ENCODE measurements around the gene LAMA5. TPM values are rescaled to one million over a fixed set of nuclear protein-coding genes. Genes with fewer than 3 reads are reported as not detected.

LAMA5 gene
- total RNA-seq, 1 donor from 2014 or later = 14.1 TPM

GRCh38 chr20:62281161-62281933 is 85.8 kb downstream of the LAMA5 start:
- H3K9me3 ChIP-seq (ENCODE audit: control insufficient read depth in 3 of 3, low read length in 3 of 3) = no peaks in the 10 kb centered on the region
- H3K4me3 ChIP-seq (ENCODE audit: low read length in 3 of 3) = no peak overlapping the region
- H3K27ac ChIP-seq (ENCODE audit: low read depth, low read length) = peak overlapping the region; percentile 79
- H3K4me1 ChIP-seq (ENCODE audit: control insufficient read depth in 3 of 3, insufficient read depth in 3 of 3, low read length in 3 of 3) = peaks cover 18 to 41% (median 38%) of the 10 kb centered on the region in 3 donors
- H3K27me3 ChIP-seq (ENCODE audit: control insufficient read depth in 3 of 3, insufficient read depth in 3 of 3, low read length in 3 of 3) = no peaks in the 10 kb centered on the region
- H3K9ac ChIP-seq (ENCODE audit: low read depth in 1 of 3, low read length in 3 of 3) = no peak overlapping the region
- H3K36me3 ChIP-seq (ENCODE audit: control insufficient read depth in 3 of 3, insufficient read depth in 3 of 3, low read length in 3 of 3) = peaks cover 48 to 64% (median 58%) of the 10 kb centered on the region in 3 donors

GRCh38 chr20:62280303-62280702 is 86.8 kb downstream of the LAMA5 start:
- no peaks in the 10 kb centered on the region for H3K27me3 ChIP-seq (ENCODE audit: control insufficient read depth in 3 of 3, insufficient read depth in 3 of 3, low read length in 3 of 3)
- peaks cover 23 to 50% (median 45%) of the 10 kb centered on the region in 3 donors for H3K4me1 ChIP-seq (ENCODE audit: control insufficient read depth in 3 of 3, insufficient read depth in 3 of 3, low read length in 3 of 3)
- H3K9me3 ChIP-seq (ENCODE audit: control insufficient read depth in 3 of 3, low read length in 3 of 3) = no peaks in the 10 kb centered on the region
- H3K27ac ChIP-seq (ENCODE audit: low read depth, low read length) = no peak overlapping the region
- no peak overlapping the region for H3K4me3 ChIP-seq (ENCODE audit: low read length in 3 of 3)
- H3K9ac ChIP-seq (ENCODE audit: low read depth in 1 of 3, low read length in 3 of 3) = no peak overlapping the region
- H3K36me3 ChIP-seq (ENCODE audit: control insufficient read depth in 3 of 3, insufficient read depth in 3 of 3, low read length in 3 of 3) = peaks cover 41 to 57% (median 53%) of the 10 kb centered on the region in 3 donors

DNA sequence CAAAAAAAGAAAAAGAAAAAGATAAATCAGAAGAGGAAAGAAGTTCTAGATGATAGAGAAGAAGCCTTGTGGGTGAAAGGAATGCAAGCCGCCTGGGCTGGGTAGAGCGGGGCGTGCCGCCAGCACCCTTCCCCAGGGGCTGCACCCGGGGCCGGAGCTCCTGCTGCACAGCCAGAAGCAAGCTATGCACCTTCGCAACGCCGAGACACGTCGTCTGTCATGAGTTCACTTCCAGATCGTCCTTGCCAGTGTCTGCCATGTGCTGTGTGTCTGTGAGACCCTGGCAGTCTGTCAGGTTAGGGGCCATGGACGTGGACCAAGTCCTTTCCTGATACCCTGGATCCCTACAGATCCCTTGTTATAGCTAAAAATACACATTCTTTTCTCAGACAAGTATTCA is 89.9 kb downstream of the LAMA5 start:
- peaks cover 12 to 44% (median 27%) of the 10 kb centered on the region in 3 donors for H3K4me1 ChIP-seq (ENCODE audit: control insufficient read depth in 3 of 3, insufficient read depth in 3 of 3, low read length in 3 of 3)
- H3K4me3 ChIP-seq (ENCODE audit: low read length in 3 of 3) = peak overlapping the region in 1 of 3 donors; percentile 13
- H3K36me3 ChIP-seq (ENCODE audit: control insufficient read depth in 3 of 3, insufficient read depth in 3 of 3, low read length in 3 of 3) = peaks cover 58 to 61% (median 59%) of the 10 kb centered on the region in 3 donors
- no peaks in the 10 kb centered on the region for H3K9me3 ChIP-seq (ENCODE audit: control insufficient read depth in 3 of 3, low read length in 3 of 3)
- no peaks in the 10 kb centered on the region for H3K27me3 ChIP-seq (ENCODE audit: control insufficient read depth in 3 of 3, insufficient read depth in 3 of 3, low read length in 3 of 3)
- H3K27ac ChIP-seq (ENCODE audit: low read depth, low read length) = peak overlapping the region; percentile 80
- H3K9ac ChIP-seq (ENCODE audit: low read depth in 1 of 3, low read length in 3 of 3) = peak overlapping the region in 2 of 3 donors; percentile 12 to 45

GRCh38 chr20:62276439-62276838 is 90.7 kb downstream of the LAMA5 start:
- Histone ChIP-seq H3K4me3 (ENCODE audit: low read length in 3 of 3) (peak overlapping the region in 1 of 3 donors; percentile 13), H3K27ac (ENCODE audit: low read depth, low read length) (peak overlapping the region; percentile 80)

DNA sequence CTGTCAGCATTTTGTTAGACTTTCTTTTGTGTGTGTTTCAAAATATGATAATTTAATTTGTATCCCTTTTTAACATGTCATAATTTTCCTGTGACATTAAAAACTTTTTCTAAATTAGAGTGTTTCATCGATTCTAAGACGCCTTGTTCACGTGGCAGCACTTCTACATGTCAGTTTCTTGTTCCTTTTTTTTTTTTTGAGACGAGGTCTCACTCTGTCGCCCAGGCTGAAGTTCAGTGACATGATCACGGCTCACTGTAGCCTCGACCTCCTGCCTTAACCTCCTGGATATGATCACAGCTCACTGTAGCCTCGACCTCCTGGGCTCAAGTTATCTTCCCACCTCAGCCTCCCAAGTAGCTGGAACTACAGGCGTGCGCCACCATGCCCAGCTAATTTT is 91.9 kb downstream of the LAMA5 start:
- H3K27ac ChIP-seq (ENCODE audit: low read depth, low read length) = peak overlapping the region; percentile 80
- no peaks in the 10 kb centered on the region for H3K27me3 ChIP-seq (ENCODE audit: control insufficient read depth in 3 of 3, insufficient read depth in 3 of 3, low read length in 3 of 3)
- peaks cover 45 to 47% (median 46%) of the 10 kb centered on the region in 3 donors for H3K36me3 ChIP-seq (ENCODE audit: control insufficient read depth in 3 of 3, insufficient read depth in 3 of 3, low read length in 3 of 3)

More at GRCh38 chr20:62276439-62276838, 90.7 kb downstream of the LAMA5 start:
- Histone ChIP-seq H3K9ac (ENCODE audit: low read depth in 1 of 3, low read length in 3 of 3) (peak overlapping the region; percentile 23 to 75 (median 46)), H3K27me3 (ENCODE audit: control insufficient read depth in 3 of 3, insufficient read depth in 3 of 3, low read length in 3 of 3) (no peaks in the 10 kb centered on the region), H3K4me1 (ENCODE audit: control insufficient read depth in 3 of 3, insufficient read depth in 3 of 3, low read length in 3 of 3) (peaks cover 12 to 44% (median 24%) of the 10 kb centered on the region in 3 donors), H3K36me3 (ENCODE audit: control insufficient read depth in 3 of 3, insufficient read depth in 3 of 3, low read length in 3 of 3) (peaks cover 56 to 58% (median 57%) of the 10 kb centered on the region in 3 donors), H3K9me3 (ENCODE audit: control insufficient read depth in 3 of 3, low read length in 3 of 3) (no peaks in the 10 kb centered on the region)

GRCh38 chr20:62274332-62274950 is 92.7 kb downstream of the LAMA5 start:
- H3K9ac ChIP-seq (ENCODE audit: low read depth in 1 of 3, low read length in 3 of 3) = peak overlapping the region in 1 of 3 donors; percentile 16
- peak overlapping the region; percentile 20 for H3K27ac ChIP-seq (ENCODE audit: low read depth, low read length)
- no peaks in the 10 kb centered on the region for H3K9me3 ChIP-seq (ENCODE audit: control insufficient read depth in 3 of 3, low read length in 3 of 3)
- H3K4me1 ChIP-seq (ENCODE audit: control insufficient read depth in 3 of 3, insufficient read depth in 3 of 3, low read length in 3 of 3) = peaks cover 12 to 50% (median 26%) of the 10 kb centered on the region in 3 donors
- no peaks in the 10 kb centered on the region for H3K27me3 ChIP-seq (ENCODE audit: control insufficient read depth in 3 of 3, insufficient read depth in 3 of 3, low read length in 3 of 3)
- peaks cover 37 to 43% (median 39%) of the 10 kb centered on the region in 3 donors for H3K36me3 ChIP-seq (ENCODE audit: control insufficient read depth in 3 of 3, insufficient read depth in 3 of 3, low read length in 3 of 3)
- no peak overlapping the region for H3K4me3 ChIP-seq (ENCODE audit: low read length in 3 of 3)

More for the DNA sequence above, 91.9 kb downstream of the LAMA5 start:
- Histone ChIP-seq H3K9ac (ENCODE audit: low read depth in 1 of 3, low read length in 3 of 3) (no peak overlapping the region), H3K4me1 (ENCODE audit: control insufficient read depth in 3 of 3, insufficient read depth in 3 of 3, low read length in 3 of 3) (peaks cover 12 to 44% (median 24%) of the 10 kb centered on the region in 3 donors), H3K4me3 (ENCODE audit: low read length in 3 of 3) (no peak overlapping the region), H3K9me3 (ENCODE audit: control insufficient read depth in 3 of 3, low read length in 3 of 3) (no peaks in the 10 kb centered on the region)

GRCh38 chr20:62273416-62273815 is 93.7 kb downstream of the LAMA5 start:
- H3K4me3 ChIP-seq (ENCODE audit: low read length in 3 of 3) = no peak overlapping the region
- no peaks in the 10 kb centered on the region for H3K9me3 ChIP-seq (ENCODE audit: control insufficient read depth in 3 of 3, low read length in 3 of 3)
- H3K27me3 ChIP-seq (ENCODE audit: control insufficient read depth in 3 of 3, insufficient read depth in 3 of 3, low read length in 3 of 3) = no peaks in the 10 kb centered on the region
- H3K9ac ChIP-seq (ENCODE audit: low read depth in 1 of 3, low read length in 3 of 3) = no peak overlapping the region
- peaks cover 29 to 34% (median 34%) of the 10 kb centered on the region in 3 donors for H3K36me3 ChIP-seq (ENCODE audit: control insufficient read depth in 3 of 3, insufficient read depth in 3 of 3, low read length in 3 of 3)
- no peak overlapping the region for H3K27ac ChIP-seq (ENCODE audit: low read depth, low read length)
- peaks cover 12 to 53% (median 26%) of the 10 kb centered on the region in 3 donors for H3K4me1 ChIP-seq (ENCODE audit: control insufficient read depth in 3 of 3, insufficient read depth in 3 of 3, low read length in 3 of 3)

DNA sequence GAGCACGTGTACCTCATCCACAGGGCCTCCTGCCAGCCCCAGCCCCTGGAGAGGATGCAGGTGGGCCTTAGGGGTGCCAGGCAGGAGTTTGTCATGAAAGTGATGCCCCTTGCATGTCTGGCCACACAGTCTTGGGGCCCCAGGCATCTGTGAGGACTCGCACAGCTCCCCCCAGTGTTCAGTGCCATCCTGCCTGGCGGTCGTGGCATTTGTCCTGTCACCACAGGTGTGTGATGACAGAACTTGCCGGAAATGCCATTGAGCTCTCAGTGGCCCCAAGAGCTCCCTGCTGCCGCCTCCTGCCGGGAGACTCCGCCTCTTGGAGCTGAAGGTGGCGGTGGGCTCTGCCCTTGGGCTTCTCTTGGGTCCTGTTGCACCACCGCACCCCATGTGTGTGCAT is 94.9 kb downstream of the LAMA5 start:
- Histone ChIP-seq H3K9ac (ENCODE audit: low read depth in 1 of 3, low read length in 3 of 3) (no peak overlapping the region), H3K9me3 (ENCODE audit: control insufficient read depth in 3 of 3, low read length in 3 of 3) (no peaks in the 10 kb centered on the region), H3K27me3 (ENCODE audit: control insufficient read depth in 3 of 3, insufficient read depth in 3 of 3, low read length in 3 of 3) (no peaks in the 10 kb centered on the region), H3K36me3 (ENCODE audit: control insufficient read depth in 3 of 3, insufficient read depth in 3 of 3, low read length in 3 of 3) (peaks cover 25 to 33% (median 31%) of the 10 kb centered on the region in 3 donors), H3K27ac (ENCODE audit: low read depth, low read length) (no peak overlapping the region), H3K4me1 (ENCODE audit: control insufficient read depth in 3 of 3, insufficient read depth in 3 of 3, low read length in 3 of 3) (peaks cover 13 to 46% (median 27%) of the 10 kb centered on the region in 3 donors), H3K4me3 (ENCODE audit: low read length in 3 of 3) (no peak overlapping the region)

- no peak overlapping the region for H3K4me3 ChIP-seq (ENCODE audit: low read length in 3 of 3)
- H3K9ac ChIP-seq (ENCODE audit: low read depth in 1 of 3, low read length in 3 of 3) = no peak overlapping the region
- H3K4me1 ChIP-seq (ENCODE audit: control insufficient read depth in 3 of 3, insufficient read depth in 3 of 3, low read length in 3 of 3) = peaks cover 10 to 39% (median 17%) of the 10 kb centered on the region in 3 donors
- H3K9me3 ChIP-seq (ENCODE audit: control insufficient read depth in 3 of 3, low read length in 3 of 3) = no peaks in the 10 kb centered on the region
- no peaks in the 10 kb centered on the region for H3K27me3 ChIP-seq (ENCODE audit: control insufficient read depth in 3 of 3, insufficient read depth in 3 of 3, low read length in 3 of 3)
- H3K36me3 ChIP-seq (ENCODE audit: control insufficient read depth in 3 of 3, insufficient read depth in 3 of 3, low read length in 3 of 3) = peaks cover 37 to 42% (median 41%) of the 10 kb centered on the region in 3 donors
- peak overlapping the region; percentile 96 for H3K27ac ChIP-seq (ENCODE audit: low read depth, low read length)
These were observed 97.2 kb downstream of the LAMA5 start for GRCh38 chr20:62269871-62270270.

GRCh38 chr20:62269378-62269777 is 97.7 kb downstream of the LAMA5 start:
- Histone ChIP-seq H3K9me3 (ENCODE audit: control insufficient read depth in 3 of 3, low read length in 3 of 3) (no peaks in the 10 kb centered on the region), H3K27me3 (ENCODE audit: control insufficient read depth in 3 of 3, insufficient read depth in 3 of 3, low read length in 3 of 3) (no peaks in the 10 kb centered on the region), H3K4me1 (ENCODE audit: control insufficient read depth in 3 of 3, insufficient read depth in 3 of 3, low read length in 3 of 3) (peaks cover 10 to 36% (median 17%) of the 10 kb centered on the region in 3 donors), H3K36me3 (ENCODE audit: control insufficient read depth in 3 of 3, insufficient read depth in 3 of 3, low read length in 3 of 3) (peaks cover 41 to 46% (median 44%) of the 10 kb centered on the region in 3 donors), H3K9ac (ENCODE audit: low read depth in 1 of 3, low read length in 3 of 3) (peak overlapping the region in 1 of 3 donors; percentile 16), H3K27ac (ENCODE audit: low read depth, low read length) (peak overlapping the region; percentile 96), H3K4me3 (ENCODE audit: low read length in 3 of 3) (no peak overlapping the region)
